ENCODE measurements around the gene SNX32. TPM values are rescaled to one million over a fixed set of nuclear protein-coding genes. Genes with fewer than 3 reads are reported as not detected.

Gene SNX32
- total RNA-seq, 1 donor from 2014 or later = 0.79 TPM

GRCh38 chr11:65897020-65897471 is 63.3 kb downstream of the SNX32 start:
- no peak for DNase-seq (ENCODE audit: low read depth, low spot score)

- DNase-seq (ENCODE audit: low read depth, low spot score) = no peak
These were observed 65.0 kb downstream of the SNX32 start for GRCh38 chr11:65898656-65899355.

GRCh38 chr11:65899356-65900124 is 65.8 kb downstream of the SNX32 start:
- no peak for DNase-seq (ENCODE audit: low read depth, low spot score)

GRCh38 chr11:65900125-65900898 is 66.5 kb downstream of the SNX32 start, which contains the start of gene FOSL1:
Gene FOSL1 (minus strand): TSS chr11:65900388. CDS start chr11:65900339, 49 bp downstream.
- DNase-seq (ENCODE audit: low read depth, low spot score) = peak; percentile 84

- DNase-seq (ENCODE audit: low read depth, low spot score) = no peak
These were observed 67.1 kb downstream of the SNX32 start for GRCh38 chr11:65900899-65901180.

DNA sequence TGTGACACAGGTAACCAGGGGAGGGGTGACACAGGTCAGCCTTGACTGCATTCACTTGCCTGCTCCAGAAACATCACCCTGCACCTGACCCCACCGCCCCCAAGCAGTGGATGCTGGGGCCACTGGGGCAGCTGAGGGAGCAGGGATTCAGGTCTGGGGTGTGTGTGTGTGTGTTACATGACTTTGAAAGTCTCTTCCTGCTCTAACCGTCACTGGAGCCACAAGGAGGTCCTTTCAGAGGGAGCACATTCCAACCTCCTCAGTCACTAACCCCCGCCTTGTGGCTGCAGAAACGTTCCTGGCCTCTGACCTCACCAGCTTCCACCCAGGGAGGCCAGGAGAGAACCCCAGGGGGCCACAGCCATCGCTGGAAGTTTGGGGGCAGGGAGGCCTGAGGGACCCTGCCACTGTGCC is 69.3 kb downstream of the SNX32 start:
- DNase-seq (ENCODE audit: low read depth, low spot score) = no peak

Other genes with a start within 250 kb of the SNX32 start
- gene KCNK7, start 238.2 kb upstream of the SNX32 start, total RNA-seq = 0.04 and 0.13 TPM in 2 replicates
- 69.9 and 91.4 TPM in 2 replicates for gene MAP3K11, start 219.7 kb upstream of the SNX32 start, total RNA-seq
- gene PCNX3, start 218.2 kb upstream of the SNX32 start, total RNA-seq = 14.3 and 17.7 TPM in 2 replicates
- gene SIPA1, start 195.9 kb upstream of the SNX32 start, total RNA-seq = 45.3 and 63.5 TPM in 2 replicates
- 20.0 and 22.5 TPM in 2 replicates for gene RELA, start 171.0 kb upstream of the SNX32 start, total RNA-seq
- 35.5 and 37.7 TPM in 2 replicates for gene KAT5, start 121.7 kb upstream of the SNX32 start, total RNA-seq
- 38.1 and 46.3 TPM in 2 replicates for gene RNASEH2C, start 113.2 kb upstream of the SNX32 start, total RNA-seq
- gene AP5B1, start 53.0 kb upstream of the SNX32 start, total RNA-seq = 7.6 and 8.6 TPM in 2 replicates
- not detected in 2 replicates for gene OVOL1, start 46.9 kb upstream of the SNX32 start, total RNA-seq
- gene CFL1, start 24.2 kb downstream of the SNX32 start, total RNA-seq = 1,363 and 1,402 TPM in 2 replicates
- gene MUS81, start 26.5 kb downstream of the SNX32 start, total RNA-seq = 50.7 and 52.8 TPM in 2 replicates
- 23.9 and 32.8 TPM in 2 replicates for gene EFEMP2, start 38.8 kb downstream of the SNX32 start, total RNA-seq
- gene CTSW, start 45.9 kb downstream of the SNX32 start, total RNA-seq = 0.07 TPM in 1 of 2 replicates, not detected in the other
- 152 and 229 TPM in 2 replicates for gene FIBP, start 54.5 kb downstream of the SNX32 start, total RNA-seq
- gene CCDC85B, start 56.7 kb downstream of the SNX32 start, total RNA-seq = 105 and 129 TPM in 2 replicates
- gene FOSL1, start 66.4 kb downstream of the SNX32 start, total RNA-seq = 11.5 and 16.4 TPM in 2 replicates
- gene C11orf68, start 85.1 kb downstream of the SNX32 start, total RNA-seq = 15.2 and 17.3 TPM in 2 replicates
- 150 and 187 TPM in 2 replicates for gene DRAP1, start 85.5 kb downstream of the SNX32 start, total RNA-seq
- not detected in 2 replicates for gene TSGA10IP, start 111.5 kb downstream of the SNX32 start, total RNA-seq
- gene SART1, start 127.8 kb downstream of the SNX32 start, total RNA-seq = 52.8 and 60.4 TPM in 2 replicates
- 34.0 and 47.6 TPM in 2 replicates for gene EIF1AD, start 168.2 kb downstream of the SNX32 start, total RNA-seq
- gene BANF1, start 168.5 kb downstream of the SNX32 start, total RNA-seq = 38.8 and 45.2 TPM in 2 replicates
- gene CST6, start 178.0 kb downstream of the SNX32 start, total RNA-seq = 0.26 and 0.49 TPM in 2 replicates
- 0.11 and 0.20 TPM in 2 replicates for gene CATSPER1, start 192.5 kb downstream of the SNX32 start, total RNA-seq
- 0.07 and 0.14 TPM in 2 replicates for gene GAL3ST3, start 215.2 kb downstream of the SNX32 start, total RNA-seq
- gene SF3B2, start 218.4 kb downstream of the SNX32 start, total RNA-seq = 107 and 129 TPM in 2 replicates
- 17.5 and 21.9 TPM in 2 replicates for gene PACS1, start 236.3 kb downstream of the SNX32 start, total RNA-seq